T-helper 2 cell treated with Interferon-gamma antibody and Interleukin-4, amounts not matched to agents 5 μg/mL and 100 μg/mL, for 36 hours (primary cell): ENCODE results near the gene DENND5A.
"Not testable (repeated sequence)": the region's sequence is repeated elsewhere in the genome, so short reads cannot be mapped to it uniquely, and the experiment has no call there.

ENCODE experiments used
- DNase-seq: peaks from one replicate; pipeline ENCODE4 v3.0.0; 2021; ENCODE audit warnings: low spot score
- H3K27ac Mint-ChIP-seq: one replicate; pipeline ENCODE4 v1.8.0; 2021; ENCODE audit warnings: mild to moderate bottlenecking, mixed read lengths
- H3K27me3 Mint-ChIP-seq: one replicate; pipeline ENCODE4 v1.8.0; 2021; ENCODE audit warnings: low read depth, mixed read lengths
- H3K36me3 Mint-ChIP-seq: one replicate; pipeline ENCODE4 v1.8.0; 2021; ENCODE audit warnings: low read depth, mixed read lengths
- H3K4me1 Mint-ChIP-seq: one replicate; pipeline ENCODE4 v1.8.0; 2021; ENCODE audit warnings: low read depth, mixed read lengths
- H3K4me3 Mint-ChIP-seq: one replicate; pipeline ENCODE4 v1.8.0; 2022; ENCODE audit warnings: mild to moderate bottlenecking, moderate library complexity, mixed read lengths
- H3K9me3 Mint-ChIP-seq: one replicate; pipeline ENCODE4 v1.8.0; 2021; ENCODE audit warnings: mixed read lengths

Gene DENND5A

DNA sequence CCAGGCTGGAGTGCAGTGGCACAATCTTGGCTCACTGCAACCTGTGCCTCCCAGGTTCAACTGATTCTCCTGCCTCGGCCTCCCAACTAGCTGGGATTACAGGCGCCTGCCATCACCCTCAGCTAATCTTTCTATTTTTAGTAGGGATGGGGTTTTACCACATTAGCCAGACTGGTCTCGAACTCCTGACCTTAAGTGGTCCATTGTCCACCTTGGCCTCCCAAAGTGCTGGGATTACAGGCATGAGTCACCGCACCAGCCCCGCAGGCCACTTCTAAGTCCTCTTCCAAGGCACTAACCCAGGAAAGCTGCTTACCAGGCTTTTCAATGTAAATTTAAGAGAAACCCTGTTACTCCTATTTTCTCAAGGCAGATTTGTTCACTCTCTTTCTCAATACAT is 50.4 kb downstream of the DENND5A start:
- Mint-ChIP-seq H3K9me3 (no peaks in the 10 kb centered on the region), H3K27me3 (no peaks in the 10 kb centered on the region), H3K4me3 (no peak overlapping the region), H3K36me3 (peaks cover 2% of the 10 kb centered on the region), H3K4me1 (peaks cover 52% of the 10 kb centered on the region), H3K27ac (no peak overlapping the region)
- DNase-seq = no peak

DNA sequence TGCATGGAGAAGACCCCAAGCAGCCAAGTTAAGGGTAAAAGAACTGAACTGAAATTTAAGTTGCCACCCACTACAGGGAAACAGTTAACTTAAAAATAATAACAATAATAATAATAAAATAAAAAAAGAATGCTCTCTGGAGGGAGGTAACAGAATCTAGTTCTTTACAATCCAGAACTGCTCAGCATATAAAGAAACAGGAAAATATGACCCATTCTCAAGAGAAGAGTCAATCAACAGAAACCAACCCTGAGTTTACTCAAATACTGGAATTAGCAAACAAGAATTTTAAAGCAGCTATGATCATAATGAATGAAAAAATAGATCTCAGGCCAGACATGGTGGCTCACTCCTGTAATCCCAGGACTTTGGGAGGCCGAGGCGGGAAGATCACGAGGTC is 53.8 kb downstream of the DENND5A start:
- H3K9me3 Mint-ChIP-seq = no peaks in the 10 kb centered on the region
- peaks cover 69% of the 10 kb centered on the region for H3K4me1 Mint-ChIP-seq
- no peak for DNase-seq
- peak overlapping the region; percentile 5 for H3K4me3 Mint-ChIP-seq
- H3K27me3 Mint-ChIP-seq = no peaks in the 10 kb centered on the region
- peaks cover 1% of the 10 kb centered on the region for H3K36me3 Mint-ChIP-seq
- no peak overlapping the region for H3K27ac Mint-ChIP-seq

DNA sequence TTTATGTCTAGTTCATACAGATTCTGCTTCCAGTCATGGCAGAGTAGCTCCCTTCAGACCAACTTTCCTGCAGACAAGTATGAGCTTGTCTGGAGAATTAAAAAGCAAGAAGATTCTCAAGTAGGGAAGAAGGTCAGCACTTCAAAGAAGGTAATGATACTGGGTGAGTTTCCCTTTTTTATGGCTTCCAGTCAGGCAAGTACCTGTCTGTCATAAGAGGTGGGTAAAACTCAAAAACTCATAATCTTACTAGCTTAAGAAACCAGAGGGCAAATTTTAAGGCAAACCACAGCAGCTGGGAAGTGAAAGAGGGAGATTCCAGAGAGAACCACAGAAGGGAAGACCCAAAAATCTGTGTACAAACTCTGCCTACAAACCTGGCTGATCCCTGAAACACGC is 54.2 kb downstream of the DENND5A start:
- H3K27me3 Mint-ChIP-seq = no peaks in the 10 kb centered on the region
- H3K9me3 Mint-ChIP-seq = no peaks in the 10 kb centered on the region
- peak overlapping the region; percentile 66 for H3K4me3 Mint-ChIP-seq
- DNase-seq = peak; percentile 24
- peak overlapping the region; percentile 77 for H3K27ac Mint-ChIP-seq
- peaks cover 1% of the 10 kb centered on the region for H3K36me3 Mint-ChIP-seq
- peaks cover 65% of the 10 kb centered on the region for H3K4me1 Mint-ChIP-seq

DNA sequence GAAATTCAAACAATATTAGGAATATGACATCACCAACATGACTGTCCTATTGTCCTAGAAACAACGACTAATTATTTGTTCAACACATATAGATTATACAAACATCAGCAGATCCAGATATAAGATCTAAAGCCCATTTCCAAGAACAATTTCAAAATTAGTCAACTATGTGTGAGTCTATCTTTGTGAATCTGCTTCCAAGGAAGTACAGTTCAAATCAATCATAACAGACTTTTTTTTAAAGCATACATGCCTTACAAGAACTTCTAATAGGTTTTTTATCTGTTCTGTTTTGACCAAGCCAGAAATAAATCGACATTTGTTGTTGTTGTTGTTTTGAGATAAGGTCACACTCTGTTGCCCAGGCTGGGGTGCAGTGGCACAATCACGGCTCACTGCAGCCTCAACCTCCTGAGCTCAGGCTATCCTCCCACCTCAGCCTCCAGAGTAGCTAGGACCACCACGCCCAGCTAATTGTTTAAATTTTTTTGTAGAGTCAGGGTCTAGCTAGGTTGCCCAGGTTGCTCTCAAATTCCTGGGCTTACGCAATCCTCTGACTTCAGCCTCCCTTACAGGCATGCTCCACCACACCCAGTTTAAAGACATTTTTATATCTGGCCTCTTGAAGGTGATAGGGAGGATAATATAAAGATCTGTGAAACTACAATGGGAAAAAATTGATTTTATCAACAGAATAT is 54.8 kb downstream of the DENND5A start:
- peak overlapping the region; percentile 77 for H3K27ac Mint-ChIP-seq
- H3K36me3 Mint-ChIP-seq = peaks cover 1% of the 10 kb centered on the region

GRCh38 chr11:9209604-9210003 is 55.5 kb downstream of the DENND5A start:
- H3K27me3 Mint-ChIP-seq, H3K9me3 Mint-ChIP-seq, H3K36me3 Mint-ChIP-seq: not testable (repeated sequence)
- peak overlapping the region; percentile 77 for H3K27ac Mint-ChIP-seq
- H3K4me1 Mint-ChIP-seq = peaks cover 56% of the 10 kb centered on the region
- peak overlapping the region; percentile 66 for H3K4me3 Mint-ChIP-seq
- peak; percentile 18 for DNase-seq

More for the DNA sequence above, 54.8 kb downstream of the DENND5A start:
- DNase-seq = no peak
- Mint-ChIP-seq H3K4me1 (peaks cover 61% of the 10 kb centered on the region), H3K27me3 (no peaks in the 10 kb centered on the region), H3K4me3 (peak overlapping the region; percentile 66), H3K9me3 (no peaks in the 10 kb centered on the region)

DNA sequence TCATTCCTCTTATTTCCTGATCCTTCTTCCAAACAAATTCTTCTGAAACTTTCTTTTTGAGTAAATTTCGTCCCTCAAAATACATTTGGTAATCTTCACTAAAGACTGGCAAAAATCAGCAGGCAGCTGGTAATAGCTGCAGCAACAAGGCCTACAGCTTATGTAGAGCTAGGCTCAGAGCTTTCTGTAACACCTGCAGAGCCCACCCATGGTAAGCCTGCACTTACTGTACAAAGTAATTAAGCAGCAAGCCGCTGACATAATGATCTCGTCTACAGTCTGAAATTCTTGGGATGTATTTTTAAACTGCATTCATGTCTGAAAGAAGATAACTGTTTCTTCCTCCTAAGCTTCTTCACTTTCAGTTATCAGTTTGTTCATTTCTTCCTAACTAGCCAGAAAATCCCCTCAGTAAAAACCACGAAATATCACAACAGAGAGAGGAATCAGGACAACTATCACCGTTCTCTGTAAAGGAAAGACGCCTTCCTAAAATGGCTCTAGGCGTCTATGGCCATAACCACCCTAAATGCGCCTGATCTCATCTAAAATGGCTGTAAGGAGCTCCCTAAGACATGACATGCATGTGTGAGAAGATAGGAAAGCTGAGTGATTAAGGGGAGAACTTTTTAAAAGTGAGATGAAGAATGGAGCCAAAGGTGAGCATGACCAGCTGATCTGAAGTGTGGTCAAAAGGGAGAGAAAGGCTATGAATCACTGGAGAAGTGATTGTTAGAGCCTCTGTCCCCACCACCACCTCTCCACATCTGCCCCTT is 56.2 kb downstream of the DENND5A start:
- peaks cover 52% of the 10 kb centered on the region for H3K4me1 Mint-ChIP-seq
- H3K4me3 Mint-ChIP-seq = peak overlapping the region; percentile 66
- peaks cover 5% of the 10 kb centered on the region for H3K36me3 Mint-ChIP-seq
- no peaks in the 10 kb centered on the region for H3K27me3 Mint-ChIP-seq
- peak; percentile 21 for DNase-seq
- peak overlapping the region; percentile 77 for H3K27ac Mint-ChIP-seq
- no peaks in the 10 kb centered on the region for H3K9me3 Mint-ChIP-seq

DNA sequence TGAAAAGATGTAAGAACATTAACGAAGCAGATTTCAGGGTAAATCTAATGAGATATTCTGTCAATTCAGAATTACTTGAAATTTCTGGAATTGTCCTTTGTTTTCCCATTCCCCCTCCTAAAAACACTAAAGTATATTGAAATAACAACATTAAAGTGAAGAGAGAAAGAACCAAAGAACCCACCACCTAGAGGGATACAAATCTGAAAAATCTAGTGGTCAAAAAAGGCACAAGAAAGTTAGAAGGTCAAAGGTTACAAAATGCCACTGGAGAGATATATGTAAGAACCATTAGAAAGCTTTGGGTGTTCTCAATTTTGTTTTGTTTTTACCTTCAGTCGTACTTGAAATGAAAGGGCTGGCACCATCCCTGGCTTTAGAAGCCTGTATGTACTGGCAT is 57.9 kb downstream of the DENND5A start:
- DNase-seq = no peak
- H3K27me3 Mint-ChIP-seq = no peaks in the 10 kb centered on the region
- H3K9me3 Mint-ChIP-seq = no peaks in the 10 kb centered on the region
- H3K4me3 Mint-ChIP-seq = no peak overlapping the region
- no peak overlapping the region for H3K27ac Mint-ChIP-seq
- peaks cover 16% of the 10 kb centered on the region for H3K36me3 Mint-ChIP-seq
- peaks cover 61% of the 10 kb centered on the region for H3K4me1 Mint-ChIP-seq

- no peak for DNase-seq
- H3K36me3 Mint-ChIP-seq = peaks cover 19% of the 10 kb centered on the region
- H3K4me1 Mint-ChIP-seq = peaks cover 61% of the 10 kb centered on the region
- H3K27ac Mint-ChIP-seq = no peak overlapping the region
- H3K27me3 Mint-ChIP-seq = no peaks in the 10 kb centered on the region
- no peak overlapping the region for H3K4me3 Mint-ChIP-seq
- no peaks in the 10 kb centered on the region for H3K9me3 Mint-ChIP-seq
These were observed 58.7 kb downstream of the DENND5A start for GRCh38 chr11:9206496-9206895.

DNA sequence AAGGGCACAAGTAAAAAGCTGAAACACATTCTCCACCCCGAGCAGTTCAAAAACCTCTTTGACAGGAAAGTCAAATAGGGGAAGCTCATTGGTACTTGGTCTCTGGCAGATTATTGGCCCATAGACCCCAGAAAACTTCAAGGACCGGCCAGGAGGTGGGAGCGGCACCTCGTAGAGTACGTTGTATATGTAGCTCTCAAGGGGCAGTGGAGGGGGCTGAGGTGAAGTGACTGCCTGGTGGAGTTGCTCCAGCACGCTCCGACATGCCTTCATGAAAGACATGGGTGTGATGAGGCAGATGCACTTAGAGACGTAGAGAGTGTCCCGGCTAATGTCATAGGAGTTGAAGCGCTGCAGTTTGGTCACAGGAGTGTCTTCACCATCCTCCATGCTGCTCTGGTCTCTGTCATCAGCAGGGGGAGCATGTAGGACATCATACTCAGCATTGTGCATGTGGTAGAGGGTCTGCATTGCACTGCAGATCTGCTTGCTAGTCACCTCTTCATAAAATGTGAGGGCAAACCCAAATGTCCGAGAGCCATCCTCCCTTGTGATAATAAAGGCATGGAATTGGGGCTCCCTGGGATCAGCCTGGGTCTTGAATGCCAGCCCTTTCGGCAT is 61.3 kb downstream of the DENND5A start:
- Mint-ChIP-seq H3K27me3 (no peaks in the 10 kb centered on the region), H3K9me3 (no peaks in the 10 kb centered on the region), H3K4me3 (no peak overlapping the region), H3K4me1 (peaks cover 49% of the 10 kb centered on the region), H3K27ac (no peak overlapping the region), H3K36me3 (peaks cover 31% of the 10 kb centered on the region)
- DNase-seq = no peak

- Mint-ChIP-seq H3K27me3 (no peaks in the 10 kb centered on the region), H3K4me1 (peaks cover 37% of the 10 kb centered on the region), H3K27ac (peak overlapping the region; percentile 5), H3K36me3 (peaks cover 33% of the 10 kb centered on the region), H3K4me3 (peak overlapping the region; percentile 34), H3K9me3 (no peaks in the 10 kb centered on the region)
- DNase-seq = no peak
These were observed 63.6 kb downstream of the DENND5A start for GRCh38 chr11:9201372-9202162.

DNA sequence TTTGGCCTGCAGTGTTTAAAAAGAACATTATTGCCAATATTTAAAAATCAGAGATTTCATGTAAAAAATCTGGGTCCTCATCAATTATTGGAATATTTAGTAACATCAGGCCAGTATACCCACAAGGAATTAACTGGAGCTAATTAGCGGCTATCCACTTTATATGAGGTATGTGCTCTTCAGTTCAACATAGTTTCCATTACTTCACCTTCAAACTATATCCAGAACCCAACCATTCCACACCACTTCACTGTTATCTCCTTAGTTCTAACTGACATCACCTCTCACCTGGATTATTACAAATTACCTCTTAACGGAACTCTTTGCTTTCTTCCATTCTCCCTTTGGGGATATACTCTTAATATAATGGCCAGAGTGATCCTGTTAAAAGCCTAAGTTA is 64.7 kb downstream of the DENND5A start:
- peaks cover 39% of the 10 kb centered on the region for H3K4me1 Mint-ChIP-seq
- H3K4me3 Mint-ChIP-seq = no peak overlapping the region
- no peaks in the 10 kb centered on the region for H3K9me3 Mint-ChIP-seq
- no peak overlapping the region for H3K27ac Mint-ChIP-seq
- H3K36me3 Mint-ChIP-seq = peaks cover 33% of the 10 kb centered on the region
- no peaks in the 10 kb centered on the region for H3K27me3 Mint-ChIP-seq
- DNase-seq = no peak

GRCh38 chr11:9193316-9193715 is 71.8 kb downstream of the DENND5A start:
- Mint-ChIP-seq H3K4me1 (peaks cover 2% of the 10 kb centered on the region), H3K36me3 (peaks cover 41% of the 10 kb centered on the region)

GRCh38 chr11:9192561-9192960 is 72.6 kb downstream of the DENND5A start:
- Mint-ChIP-seq H3K9me3 (peaks cover 4% of the 10 kb centered on the region), H3K27me3 (no peaks in the 10 kb centered on the region), H3K4me1 (peaks cover 2% of the 10 kb centered on the region), H3K27ac (no peak overlapping the region), H3K36me3 (peaks cover 40% of the 10 kb centered on the region), H3K4me3 (no peak overlapping the region)
- DNase-seq = no peak

More at GRCh38 chr11:9193316-9193715, 71.8 kb downstream of the DENND5A start:
- Mint-ChIP-seq H3K27me3 (no peaks in the 10 kb centered on the region), H3K9me3 (peaks cover 4% of the 10 kb centered on the region), H3K27ac (no peak overlapping the region), H3K4me3 (no peak overlapping the region)
- no peak for DNase-seq
